ENCODE data around the gene OR52E8. TPM values are rescaled to one million over a fixed set of nuclear protein-coding genes. Genes with fewer than 3 reads are reported as not detected.
A peak's percentile ranks its signal among the peaks of the same experiment; 100 is the strongest.

OR52E8 gene
- total and polyA plus RNA-seq, 9 of the 15 experiments (the other 6 are each of a cell fraction or from before 2014, with no cell fraction given): not detected

GRCh38 chr11:5815534-5815933, 42.0 kb downstream of the OR52E8 start (continued):
- TF ChIP-seq MGA (IDR thresholded peaks at IDR 0.05) (no peak), NFE2 (IDR thresholded peaks at IDR 0.05; ENCODE audit: low read depth) (peak; percentile 94), ZNF318 (IDR thresholded peaks at IDR 0.05; ENCODE audit: borderline replicate concordance in 1 of 2, low read depth in 1 of 2) (0 out of 4 replicates have a peak, but pooled peaks have one; percentile 28 to 80), TEAD1 (CRISPR knock-in tag; IDR thresholded peaks at IDR 0.05) (no peak), ARID1B (IDR thresholded peaks at IDR 0.05) (peak; percentile 30; the same call in 1 of the 2 replicates), ZNF717 (CRISPR knock-in tag; IDR thresholded peaks at IDR 0.05) (no peak)
